ENCODE data around the gene C16orf95.

Gene C16orf95

GRCh38 chr16:87317750-87318644 lies 805 bp upstream of the C16orf95 start:
- no peak for DNase-seq (ENCODE audit: low read depth in 2 of 2, low spot score in 1 of 2)

GRCh38 chr16:87316450-87316922 lies 706 bp downstream of the C16orf95 start:
- DNase-seq (ENCODE audit: low read depth in 2 of 2, low spot score in 1 of 2), result no peak

- no peak for DNase-seq (ENCODE audit: low read depth in 2 of 2, low spot score in 1 of 2)
These were observed 2.2 kb downstream of the C16orf95 start for GRCh38 chr16:87314990-87315420.

GRCh38 chr16:87312008-87312407 lies 5.2 kb downstream of the C16orf95 start:
- DNase-seq (ENCODE audit: low read depth in 2 of 2, low spot score in 1 of 2), result no peak

GRCh38 chr16:87311387-87311786 lies 5.8 kb downstream of the C16orf95 start:
- no peak for DNase-seq (ENCODE audit: low read depth in 2 of 2, low spot score in 1 of 2)

- no peak for DNase-seq (ENCODE audit: low read depth in 2 of 2, low spot score in 1 of 2)
These were observed 6.6 kb downstream of the C16orf95 start for GRCh38 chr16:87310610-87311009.

GRCh38 chr16:87309620-87310525 lies 7.3 kb downstream of the C16orf95 start:
- DNase-seq (ENCODE audit: low read depth in 2 of 2, low spot score in 1 of 2), result no peak

GRCh38 chr16:87308826-87309225 lies 8.4 kb downstream of the C16orf95 start:
- DNase-seq (ENCODE audit: low read depth in 2 of 2, low spot score in 1 of 2), result no peak

GRCh38 chr16:87306516-87306915 lies 10.7 kb downstream of the C16orf95 start:
- DNase-seq (ENCODE audit: low read depth in 2 of 2, low spot score in 1 of 2), result no peak

- DNase-seq (ENCODE audit: low read depth in 2 of 2, low spot score in 1 of 2), result no peak
These were observed 11.4 kb downstream of the C16orf95 start for GRCh38 chr16:87305505-87306391.

GRCh38 chr16:87304951-87305350 lies 12.2 kb downstream of the C16orf95 start:
- no peak for DNase-seq (ENCODE audit: low read depth in 2 of 2, low spot score in 1 of 2)

- DNase-seq (ENCODE audit: low read depth in 2 of 2, low spot score in 1 of 2), result no peak
These were observed 13.2 kb downstream of the C16orf95 start for GRCh38 chr16:87303962-87304521.

- no peak for DNase-seq (ENCODE audit: low read depth in 2 of 2, low spot score in 1 of 2)
These were observed 13.7 kb downstream of the C16orf95 start for GRCh38 chr16:87303431-87303930.

GRCh38 chr16:87298857-87299465 lies 18.2 kb downstream of the C16orf95 start:
- no peak for DNase-seq (ENCODE audit: low read depth in 2 of 2, low spot score in 1 of 2)

- DNase-seq (ENCODE audit: low read depth in 2 of 2, low spot score in 1 of 2), result no peak
These were observed 19.1 kb downstream of the C16orf95 start for GRCh38 chr16:87297918-87298631.

GRCh38 chr16:87297407-87297806 lies 19.8 kb downstream of the C16orf95 start:
- DNase-seq (ENCODE audit: low read depth in 2 of 2, low spot score in 1 of 2), result no peak

- no peak for DNase-seq (ENCODE audit: low read depth in 2 of 2, low spot score in 1 of 2)
These were observed 21.3 kb downstream of the C16orf95 start for GRCh38 chr16:87295661-87296531.

GRCh38 chr16:87295259-87295658 lies 21.9 kb downstream of the C16orf95 start:
- no peak for DNase-seq (ENCODE audit: low read depth in 2 of 2, low spot score in 1 of 2)

Measured in stimulated activated CD8-positive, alpha-beta memory T cell treated with anti-CD3 and anti-CD28 coated beads, Interleukin-4, amount 100 ng/mL, for 4 hours (primary cell).